DOHH2 (cell line): Measurements from ENCODE around the gene FATE1.

Source experiments
- CTCF ChIP-seq: fragments of 200-600 bp; sonication (generic); IDR thresholded peaks from one replicate; pipeline ENCODE4 v1.5.1; 2014; ENCODE audit warnings: antibody characterized with exemption, mild to moderate bottlenecking, low read depth, low read length; ENCODE audit not compliant: poor library complexity, severe bottlenecking
- EZH2phosphoT487 ChIP-seq: fragments of 200-600 bp; sonication (generic); IDR thresholded peaks from 2 replicates; pipeline ENCODE4 v1.6.1; 2017; ENCODE audit warnings: borderline replicate concordance, mild to moderate bottlenecking, antibody characterized with exemption, low read length, moderate library complexity, mixed read lengths

- TF ChIP-seq CTCF (no peak), EZH2phosphoT487 (no peak)
Measured at GRCh38 chrX:151692825-151693224, 23.0 kb upstream of the FATE1 start.
